HepG2 (cell line): ENCODE data around the gene AHSG. TPM values are rescaled to one million over a fixed set of nuclear protein-coding genes. Genes with fewer than 3 reads are reported as not detected.
A peak's percentile ranks its signal among the peaks of the same experiment; 100 is the strongest.

ENCODE experiments used
- AHR ChIP-seq: IDR thresholded peaks from 2 replicates; pipeline ENCODE4 v1.6.1; 2018; ENCODE audit warnings: missing genetic modification reagents, missing compliant biosample characterization
- BHLHE40 ChIP-seq: IDR thresholded peaks from 2 replicates; pipeline ENCODE4 v1.6.1; 2011; ENCODE audit warnings: low read length, improper control_type of control experiment
- DMAP1 ChIP-seq: IDR thresholded peaks from 2 replicates; pipeline ENCODE4 v1.6.1; 2016
- FUBP1 ChIP-seq: sonication (generic); formaldehyde crosslinking; IDR thresholded peaks from 2 replicates; pipeline ENCODE4 v1.5.1; 2020; ENCODE audit warnings: missing genetic modification reagents, mild to moderate bottlenecking, borderline replicate concordance
- JDP2 ChIP-seq: sonication (generic); formaldehyde crosslinking; IDR thresholded peaks from 2 replicates; pipeline ENCODE4 v1.8.1; 2022; ENCODE audit warnings: missing genetic modification reagents, borderline replicate concordance
- KDM4B ChIP-seq: sonication (generic); formaldehyde crosslinking; IDR thresholded peaks from 2 replicates; pipeline ENCODE4 v1.4.0; 2020; ENCODE audit warnings: missing genetic modification reagents
- MAFK ChIP-seq, 2 experiments: IDR thresholded peaks in 1 of 2; conservative IDR thresholded peaks in 1 of 2; 2 replicates each; pipeline ENCODE4 v1.6.1; 2011; ENCODE audit warnings: improper control_type of control experiment in 2 of 2, low read length in 2 of 2
- MTF2 ChIP-seq: sonication (generic); formaldehyde crosslinking; IDR thresholded peaks from 2 replicates; pipeline ENCODE4 v1.5.0; 2020; ENCODE audit warnings: missing genetic modification reagents, borderline replicate concordance
- RBM22 ChIP-seq: fragments of 200-400 bp; formaldehyde crosslinking; optimal IDR thresholded peaks from 2 replicates; pipeline ENCODE3; 2017; ENCODE audit warnings: mild to moderate bottlenecking, low read length, moderate library complexity
- RXRA ChIP-seq: sonication (generic); formaldehyde crosslinking; IDR thresholded peaks from 2 replicates; pipeline ENCODE4 v1.5.1; 2020; ENCODE audit warnings: missing genetic modification reagents
- SP1 ChIP-seq, 2 experiments: fragments of 450-650 bp in 1 of 2; sonication (generic) in 1 of 2; formaldehyde crosslinking in 1 of 2; IDR thresholded peaks; 2 replicates each; pipeline versions ENCODE4 v1.4.0 to v1.6.1; 2016 to 2020; ENCODE audit warnings: missing genetic modification reagents in 1 of 2
- THRA ChIP-seq: sonication (generic); formaldehyde crosslinking; IDR thresholded peaks from 2 replicates; pipeline ENCODE4 v1.4.0; 2020; ENCODE audit warnings: missing genetic modification reagents, borderline replicate concordance
- ZFP91 ChIP-seq: sonication (generic); formaldehyde crosslinking; IDR thresholded peaks from 2 replicates; pipeline ENCODE4 v1.9.0; 2022; ENCODE audit warnings: missing genetic modification reagents, mild to moderate bottlenecking, borderline replicate concordance
- ZKSCAN5 ChIP-seq: sonication (generic); formaldehyde crosslinking; IDR thresholded peaks from 2 replicates; pipeline ENCODE4 v1.5.1; 2020; ENCODE audit warnings: mild to moderate bottlenecking, missing genetic modification reagents
- ZNF354B ChIP-seq: sonication (generic); formaldehyde crosslinking; IDR thresholded peaks from 2 replicates; pipeline ENCODE4 v1.8.0; 2022; ENCODE audit warnings: mild to moderate bottlenecking, missing genetic modification reagents
- ZNF513 ChIP-seq: sonication (generic); formaldehyde crosslinking; conservative IDR thresholded peaks from 2 replicates; pipeline ENCODE4 v1.5.0; 2020; ENCODE audit warnings: missing genetic modification reagents
- ZNF615 ChIP-seq: sonication (generic); formaldehyde crosslinking; IDR thresholded peaks from 2 replicates; pipeline ENCODE4 v1.5.0; 2020; ENCODE audit warnings: mild to moderate bottlenecking, missing genetic modification reagents, borderline replicate concordance
- ZNF660 ChIP-seq: sonication (generic); formaldehyde crosslinking; IDR thresholded peaks from 2 replicates; pipeline ENCODE4 v1.5.1; 2020; ENCODE audit warnings: mild to moderate bottlenecking, low read depth, missing genetic modification reagents, borderline replicate concordance
- ZSCAN30 ChIP-seq: sonication (generic); formaldehyde crosslinking; IDR thresholded peaks from 2 replicates; pipeline ENCODE4 v1.5.0; 2020; ENCODE audit warnings: mild to moderate bottlenecking, missing genetic modification reagents
- polyA plus RNA-seq, 8 experiments: library from polyadenylated mRNA; depleted of rRNA in 3 of 8; stranded (reverse) in 7 of 8; unstranded in 1 of 8; fragments of >200 nt; fragmentation: Illumina TruSeq in 4 of 8; extraction: Trizol in 4 of 8; gene quantifications; 2 replicates each; pipeline versions ENCODE4 v1.2.1 to v1.2.3, GENCODE V29; 2011 to 2016; ENCODE audit warnings: low read depth in 4 of 8, missing spikeins in 1 of 8, mixed read lengths in 1 of 8; ENCODE audit not compliant: insufficient read depth in 1 of 8
- total RNA-seq, 5 experiments: library from RNA; depleted of rRNA; stranded (reverse); fragments of >200 nt; fragmentation: Illumina TruSeq; extraction: Trizol; gene quantifications; 2 replicates each; pipeline ENCODE4 v1.2.3, GENCODE V29; 2016; ENCODE audit warnings: low read depth in 1 of 5

Gene AHSG
- total and polyA plus RNA-seq, 2 of the 13 experiments (the other 11 are each of a cell fraction or from before 2014, with no cell fraction given), result 2,043 to 19,152 TPM

GRCh38 chr3:186605561-186606545, 7.0 kb upstream of the AHSG start (continued):
- TF ChIP-seq ZFP91, result peak; percentile 34; the same call in 1 of the 2 replicates
- TF ChIP-seq THRA (CRISPR knock-in tag), result peak; percentile 86; the same call in 1 of the 2 replicates
- TF ChIP-seq SP1 (IDR thresholded peaks at IDR 0.05), result no peak
- TF ChIP-seq SP1 (CRISPR knock-in tag; IDR thresholded peaks at IDR 0.05), result no peak
- TF ChIP-seq RBM22, result no peak
- no peak for TF ChIP-seq RXRA (CRISPR knock-in tag)
- no peak for TF ChIP-seq ZNF513
- no peak for TF ChIP-seq ZSCAN30 (CRISPR knock-in tag)
- no peak for TF ChIP-seq JDP2 (CRISPR knock-in tag)
- no peak for TF ChIP-seq ZNF354B
- no peak for TF ChIP-seq BHLHE40
- TF ChIP-seq AHR, result no peak; the same call in 1 of the 2 replicates
- no peak for TF ChIP-seq ZNF660 (CRISPR knock-in tag)
- no peak for TF ChIP-seq MTF2
- TF ChIP-seq DMAP1 (CRISPR knock-in tag), result no peak
- TF ChIP-seq ZKSCAN5 (CRISPR knock-in tag), result no peak
- TF ChIP-seq FUBP1 (CRISPR knock-in tag), result no peak
- no peak for TF ChIP-seq MAFK (conservative IDR thresholded peaks at IDR 0.05 in 1 of 2, IDR thresholded peaks at IDR 0.05 in 1 of 2; ENCODE audit: low read length in 2 of 2)
- TF ChIP-seq ZNF615 (CRISPR knock-in tag), result no peak
- no peak for TF ChIP-seq KDM4B (CRISPR knock-in tag)
